ENCODE results near the gene GOSR1.
"Not testable (repeated sequence)": the region's sequence is repeated elsewhere in the genome, so short reads cannot be mapped to it uniquely, and the experiment has no call there.

Gene GOSR1

GRCh38 chr17:30561766-30562165 lies 84.6 kb downstream of the GOSR1 start:
- not testable (repeated sequence) for DNase-seq (ENCODE audit: low read depth in 1 of 2, low spot score in 1 of 2)

GRCh38 chr17:30563131-30563904 lies 86.1 kb downstream of the GOSR1 start:
- DNase-seq (ENCODE audit: low read depth in 1 of 2, low spot score in 1 of 2): not testable (repeated sequence)

GRCh38 chr17:30563905-30564390 lies 86.7 kb downstream of the GOSR1 start:
- DNase-seq (ENCODE audit: low read depth in 1 of 2, low spot score in 1 of 2): not testable (repeated sequence)

GRCh38 chr17:30564422-30565072 lies 87.3 kb downstream of the GOSR1 start:
- DNase-seq (ENCODE audit: low read depth in 1 of 2, low spot score in 1 of 2): not testable (repeated sequence)

- DNase-seq (ENCODE audit: low read depth in 1 of 2, low spot score in 1 of 2): no peak
These were observed 88.1 kb downstream of the GOSR1 start for GRCh38 chr17:30565073-30565935.

GRCh38 chr17:30566104-30566503 lies 88.9 kb downstream of the GOSR1 start:
- not testable (repeated sequence) for DNase-seq (ENCODE audit: low read depth in 1 of 2, low spot score in 1 of 2)

GRCh38 chr17:30566516-30567225 lies 89.5 kb downstream of the GOSR1 start:
- not testable (repeated sequence) for DNase-seq (ENCODE audit: low read depth in 1 of 2, low spot score in 1 of 2)

GRCh38 chr17:30567231-30568116 lies 90.3 kb downstream of the GOSR1 start:
- no peak for DNase-seq (ENCODE audit: low read depth in 1 of 2, low spot score in 1 of 2)

GRCh38 chr17:30568117-30568430 lies 90.9 kb downstream of the GOSR1 start:
- DNase-seq (ENCODE audit: low read depth in 1 of 2, low spot score in 1 of 2): no peak

- DNase-seq (ENCODE audit: low read depth in 1 of 2, low spot score in 1 of 2): not testable (repeated sequence)
These were observed 92.4 kb downstream of the GOSR1 start for GRCh38 chr17:30569531-30570175.

- no peak for DNase-seq (ENCODE audit: low read depth in 1 of 2, low spot score in 1 of 2)
These were observed 93.0 kb downstream of the GOSR1 start for GRCh38 chr17:30570191-30570590.

- no peak for DNase-seq (ENCODE audit: low read depth in 1 of 2, low spot score in 1 of 2)
These were observed 93.5 kb downstream of the GOSR1 start for GRCh38 chr17:30570596-30571265.

- DNase-seq (ENCODE audit: low read depth in 1 of 2, low spot score in 1 of 2): not testable (repeated sequence)
These were observed 94.2 kb downstream of the GOSR1 start for GRCh38 chr17:30571404-30571803.

GRCh38 chr17:30571921-30572320 lies 94.7 kb downstream of the GOSR1 start:
- DNase-seq (ENCODE audit: low read depth in 1 of 2, low spot score in 1 of 2): no peak

GRCh38 chr17:30572651-30573554 lies 95.7 kb downstream of the GOSR1 start:
- DNase-seq (ENCODE audit: low read depth in 1 of 2, low spot score in 1 of 2): not testable (repeated sequence)

GRCh38 chr17:30573603-30574175 lies 96.5 kb downstream of the GOSR1 start:
- DNase-seq (ENCODE audit: low read depth in 1 of 2, low spot score in 1 of 2): no peak

- not testable (repeated sequence) for DNase-seq (ENCODE audit: low read depth in 1 of 2, low spot score in 1 of 2)
These were observed 97.1 kb downstream of the GOSR1 start for GRCh38 chr17:30574309-30574708.

Measured in stimulated activated CD4-positive, alpha-beta T cell treated with anti-CD3 and anti-CD28 coated beads, Interleukin-15, amount 100 ng/mL, for 1 hour (primary cell).